Measurements from ENCODE around the gene ZNF618.

Gene ZNF618

DNA sequence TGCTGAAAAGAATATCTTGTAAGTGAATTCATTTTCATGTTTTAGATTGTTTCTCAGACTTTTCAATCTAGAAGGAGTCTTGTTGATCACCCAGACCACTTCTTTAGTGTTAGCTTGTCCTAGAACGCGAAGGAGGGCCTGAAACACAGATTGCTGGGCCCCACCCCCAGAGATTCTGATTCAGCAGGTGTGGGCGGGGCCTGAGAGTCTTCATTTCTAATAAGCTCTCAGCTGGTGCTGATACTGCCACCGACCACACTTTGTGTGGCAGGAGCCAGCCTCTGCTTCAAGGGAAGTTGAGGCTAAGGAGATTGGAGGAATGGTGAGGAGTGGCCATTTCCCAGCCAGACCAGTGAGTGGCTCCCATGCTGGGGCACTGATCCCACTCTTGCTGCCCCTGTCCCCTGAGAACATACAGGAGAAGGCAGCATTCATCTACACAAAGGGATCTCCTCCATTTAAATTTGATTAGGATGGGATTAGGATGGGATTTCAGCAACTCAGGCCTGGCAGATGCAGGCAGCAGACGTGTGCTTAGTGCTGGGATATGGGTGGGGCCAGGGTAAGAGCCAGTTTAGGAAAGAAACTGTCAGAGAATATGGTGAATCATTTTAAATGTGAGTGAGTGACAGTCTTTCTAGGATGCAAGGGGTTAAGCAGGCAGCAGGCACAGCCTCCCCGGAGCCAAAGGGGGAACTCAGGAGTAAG, 35.9 kb downstream of the ZNF618 start:
- no peak for DNase-seq (ENCODE audit: low read depth, low spot score)

- no peak for DNase-seq (ENCODE audit: low read depth, low spot score)
These were observed 36.7 kb downstream of the ZNF618 start for GRCh38 chr9:113912816-113913215.

DNA sequence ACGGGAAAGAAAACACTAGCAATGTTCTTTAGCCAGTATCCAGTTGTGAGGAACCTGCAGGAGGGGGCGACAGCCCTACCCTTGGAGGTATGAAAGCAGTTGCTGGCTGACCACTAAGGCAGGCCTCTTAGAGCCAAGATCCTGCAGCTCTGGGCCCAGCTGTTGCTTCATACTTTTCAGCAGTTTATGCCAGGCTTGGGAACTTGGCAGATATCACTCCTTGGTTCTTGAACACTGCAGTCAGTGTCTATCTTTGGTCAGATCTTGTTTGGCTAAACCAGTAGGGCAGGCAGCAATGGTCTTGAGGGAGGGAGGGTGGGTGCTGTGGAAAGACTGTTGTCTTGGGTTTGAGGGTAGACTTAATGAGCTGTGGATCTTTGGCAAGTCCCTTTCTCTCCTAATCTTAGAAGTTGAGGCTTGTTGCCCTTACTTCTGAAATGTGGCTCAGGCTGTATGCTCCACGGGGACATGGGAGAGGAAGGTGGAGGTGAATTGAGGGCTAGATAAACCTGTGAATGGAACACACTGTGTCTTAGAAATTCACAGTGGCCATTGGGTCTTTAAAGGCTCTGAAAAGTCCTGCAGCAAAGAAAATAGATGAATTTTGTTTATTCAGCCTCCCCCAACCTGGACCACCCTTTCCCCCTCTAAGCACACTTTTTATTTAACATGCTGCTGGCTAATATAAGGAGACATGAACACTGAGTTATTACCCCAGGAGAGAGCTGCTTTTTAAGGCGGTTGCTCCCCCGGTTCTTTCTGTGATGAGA, 37.5 kb downstream of the ZNF618 start:
- no peak for DNase-seq (ENCODE audit: low read depth, low spot score)

- DNase-seq (ENCODE audit: low read depth, low spot score): no peak
These were observed 38.4 kb downstream of the ZNF618 start for GRCh38 chr9:113914517-113914916.

DNA sequence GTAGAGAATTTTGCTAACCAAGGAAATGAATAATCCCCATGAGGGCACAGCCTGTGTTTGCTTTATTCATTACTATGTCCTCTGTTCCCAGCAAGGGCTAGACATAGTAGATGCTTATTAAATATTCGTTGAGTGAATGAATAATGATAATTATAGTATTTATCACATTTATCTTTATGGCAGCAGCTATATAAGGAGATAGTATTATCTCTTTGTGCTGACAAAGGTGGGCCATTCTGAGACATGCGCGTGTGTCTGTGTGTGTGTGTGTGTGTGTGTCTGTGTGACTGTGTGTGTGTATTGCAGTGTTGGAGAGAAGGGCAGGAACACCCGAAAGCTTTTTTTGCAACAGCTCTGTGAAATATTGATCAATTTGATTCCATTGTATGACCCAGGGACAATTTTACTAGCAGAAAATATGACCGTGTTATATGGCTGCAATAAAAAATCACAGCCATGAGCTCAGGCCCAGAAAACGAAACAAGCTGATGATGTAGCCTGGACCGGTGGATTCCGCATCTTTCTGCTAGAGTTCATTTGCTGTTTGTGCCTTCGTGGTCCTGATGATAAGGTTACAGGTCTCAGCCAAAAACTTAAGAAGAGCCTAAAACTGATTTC, 39.8 kb downstream of the ZNF618 start:
- DNase-seq (ENCODE audit: low read depth, low spot score): no peak

GRCh38 chr9:113916931-113917330, 40.8 kb downstream of the ZNF618 start:
- no peak for DNase-seq (ENCODE audit: low read depth, low spot score)

DNA sequence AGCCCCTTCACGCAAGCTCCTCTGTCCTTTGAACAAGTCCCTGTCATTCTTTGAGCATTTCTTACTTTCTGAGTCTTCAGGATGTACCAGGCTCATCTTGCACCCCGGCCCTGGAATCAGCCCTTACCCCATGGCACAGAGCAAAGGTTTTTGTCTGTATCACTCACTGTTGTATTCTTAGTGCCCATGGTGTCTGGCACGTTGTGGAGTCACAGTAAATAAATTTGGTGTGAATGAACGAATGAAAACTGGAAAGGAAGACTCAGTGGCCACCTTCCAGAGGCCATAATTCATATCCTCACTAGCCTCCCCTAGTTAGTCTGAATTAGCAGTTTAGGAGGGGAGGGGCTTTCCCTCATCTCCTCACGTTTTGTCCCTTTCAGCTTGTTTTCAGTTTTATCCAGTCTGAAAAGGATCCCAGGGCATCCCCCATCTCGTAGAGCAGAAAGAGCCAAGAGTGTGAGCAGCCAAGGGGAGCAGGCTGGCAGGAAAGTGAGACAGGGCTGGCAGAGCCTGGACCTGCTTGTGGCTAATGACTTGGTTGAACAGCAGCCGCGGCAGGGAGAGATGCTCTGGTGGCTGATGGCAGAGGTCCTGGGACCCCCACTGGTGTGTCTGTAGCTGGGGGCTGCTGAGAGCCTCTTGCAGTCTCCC, 42.7 kb downstream of the ZNF618 start:
- DNase-seq (ENCODE audit: low read depth, low spot score): no peak

- no peak for DNase-seq (ENCODE audit: low read depth, low spot score)
These were observed 43.3 kb downstream of the ZNF618 start for GRCh38 chr9:113919382-113919781.

DNA sequence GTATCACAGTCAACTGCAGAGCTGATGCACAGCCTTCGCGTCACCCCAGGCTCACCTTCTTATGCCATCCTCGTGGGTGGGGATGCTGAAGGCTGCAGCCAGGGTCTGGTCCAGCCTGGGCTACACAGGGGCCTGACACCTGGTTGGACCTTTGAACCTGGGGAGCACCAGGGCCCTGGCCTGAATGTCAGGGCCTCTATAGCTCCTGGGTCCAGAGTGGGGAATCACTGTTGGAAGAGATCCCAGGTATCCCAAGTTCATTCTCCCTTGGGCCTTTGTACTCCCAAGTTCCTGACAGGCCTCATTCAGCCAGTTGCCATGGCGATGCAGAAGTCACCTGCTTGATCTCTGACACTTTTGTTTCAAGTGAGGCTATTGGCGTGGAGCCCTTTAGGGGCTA, 43.8 kb downstream of the ZNF618 start:
- no peak for DNase-seq (ENCODE audit: low read depth, low spot score)

DNA sequence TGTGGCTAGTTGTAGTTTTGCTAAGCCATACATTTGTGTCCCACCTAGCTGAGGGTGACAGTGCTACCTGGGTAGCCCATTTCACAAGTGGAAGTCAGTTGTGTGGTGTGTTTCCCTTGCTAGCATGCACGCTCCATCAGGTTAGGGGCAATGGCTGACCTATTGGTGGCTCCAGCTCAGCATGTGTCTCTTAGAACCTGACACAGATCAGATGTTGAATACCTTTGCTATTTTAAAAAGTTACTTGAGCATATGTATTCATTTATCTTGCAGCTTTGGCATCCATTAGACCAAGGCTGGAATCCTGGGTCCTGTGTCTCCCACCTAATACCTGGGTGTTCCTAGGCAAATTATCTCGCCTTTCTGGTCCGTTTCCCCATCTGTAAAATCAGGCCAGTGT, 44.8 kb downstream of the ZNF618 start:
- no peak for DNase-seq (ENCODE audit: low read depth, low spot score)

GRCh38 chr9:113921396-113921925, 45.4 kb downstream of the ZNF618 start:
- no peak for DNase-seq (ENCODE audit: low read depth, low spot score)

- DNase-seq (ENCODE audit: low read depth, low spot score): no peak
These were observed 46.1 kb downstream of the ZNF618 start for GRCh38 chr9:113922160-113922559.

- no peak for DNase-seq (ENCODE audit: low read depth, low spot score)
These were observed 50.1 kb downstream of the ZNF618 start for GRCh38 chr9:113926211-113926610.

DNA sequence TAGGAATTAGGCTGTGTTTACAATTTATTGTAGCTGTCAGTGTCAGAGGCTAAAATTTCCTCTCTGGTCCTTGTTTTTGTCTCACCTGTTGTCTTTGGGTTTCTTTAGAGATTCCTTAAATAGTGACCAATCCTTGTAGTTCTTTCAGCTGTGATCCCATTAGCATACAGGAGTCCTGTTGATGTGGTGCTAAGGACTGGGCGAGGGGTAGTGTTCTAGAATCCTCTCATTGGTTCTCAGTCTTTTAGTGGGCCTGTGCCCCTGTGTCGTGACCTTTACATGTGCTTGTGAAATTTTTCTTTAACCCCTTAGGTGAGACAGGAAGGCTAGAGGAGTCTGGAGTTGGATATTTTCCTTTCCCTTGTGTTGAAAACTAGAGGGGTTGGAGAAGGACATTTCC, 51.2 kb downstream of the ZNF618 start:
- no peak for DNase-seq (ENCODE audit: low read depth, low spot score)

- DNase-seq (ENCODE audit: low read depth, low spot score): no peak
These were observed 52.2 kb downstream of the ZNF618 start for GRCh38 chr9:113928269-113928668.

DNA sequence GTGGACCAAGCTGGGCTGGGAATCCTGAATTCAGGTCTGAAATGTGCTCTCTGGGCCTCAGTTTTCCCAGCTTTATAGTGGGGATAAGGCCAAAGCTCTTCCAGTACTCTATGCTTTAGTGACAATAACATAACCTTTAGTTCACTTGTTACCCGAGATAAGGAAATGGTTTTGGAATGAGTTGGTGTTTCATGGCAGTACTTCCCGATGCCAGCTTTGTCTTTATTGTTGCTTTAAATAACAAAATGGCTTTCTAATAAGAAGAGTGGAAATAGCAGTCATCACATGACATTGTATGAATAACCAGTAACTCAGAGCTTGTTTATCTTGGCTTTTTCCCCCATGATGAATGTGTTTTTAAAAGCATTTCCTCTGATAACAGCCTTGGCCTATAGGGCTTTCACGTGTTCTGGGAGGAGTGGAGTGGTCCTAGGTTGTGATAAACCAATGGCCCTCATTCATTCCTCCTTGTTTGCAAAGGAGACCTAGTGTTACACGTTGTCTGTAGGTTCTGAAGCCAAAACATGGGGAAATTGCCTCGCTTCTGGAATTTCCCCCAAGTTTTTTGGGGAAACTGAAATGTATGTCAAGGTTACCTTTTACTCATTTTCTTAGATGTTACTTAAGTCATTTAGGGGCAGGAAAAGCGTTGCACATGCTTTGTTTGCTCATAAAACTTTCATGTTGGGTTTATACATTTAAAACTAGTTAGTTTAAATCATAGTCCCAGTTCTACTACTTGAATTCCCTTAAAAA, 53.7 kb downstream of the ZNF618 start:
- no peak for DNase-seq (ENCODE audit: low read depth, low spot score)

DNA sequence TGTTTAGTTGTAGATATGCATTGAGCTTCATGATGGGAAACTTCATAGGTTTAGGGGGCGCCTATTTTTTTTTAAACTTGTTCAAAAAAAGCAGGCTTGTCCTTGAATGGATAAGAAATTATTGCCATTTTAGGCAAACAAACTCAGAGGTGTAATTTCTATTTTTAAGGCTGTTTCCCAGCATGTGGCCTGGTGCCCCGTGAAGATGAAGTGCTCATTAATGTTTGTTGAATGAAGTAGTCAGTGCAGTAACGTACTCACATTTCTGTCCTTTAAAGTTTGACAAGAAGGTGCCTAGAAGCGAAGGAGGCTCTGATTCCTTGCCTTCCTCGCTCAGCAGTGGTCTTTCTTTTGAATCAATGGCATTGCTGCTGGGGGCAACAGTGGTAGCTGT, 54.3 kb downstream of the ZNF618 start:
- no peak for DNase-seq (ENCODE audit: low read depth, low spot score)

DNA sequence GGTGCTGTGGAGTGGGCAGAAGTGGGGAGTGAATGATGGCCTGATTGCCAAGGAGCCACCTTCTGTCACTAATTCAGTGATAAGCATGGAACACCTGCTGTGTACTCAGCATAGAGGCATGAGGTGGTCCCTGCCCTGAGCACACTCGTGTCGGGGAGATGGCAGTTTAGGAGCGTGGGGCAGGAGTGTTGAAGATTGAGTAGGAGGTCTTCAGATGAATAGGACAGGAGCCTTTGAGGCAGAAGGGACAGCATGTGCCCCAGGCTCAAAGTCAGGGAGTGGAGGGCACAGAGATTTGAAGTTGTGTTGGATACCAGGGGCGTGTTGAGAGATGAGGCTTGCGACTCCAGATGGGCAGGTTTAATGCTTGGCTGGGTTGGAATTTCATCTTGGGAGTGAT, 55.0 kb downstream of the ZNF618 start:
- DNase-seq (ENCODE audit: low read depth, low spot score): no peak

DNA sequence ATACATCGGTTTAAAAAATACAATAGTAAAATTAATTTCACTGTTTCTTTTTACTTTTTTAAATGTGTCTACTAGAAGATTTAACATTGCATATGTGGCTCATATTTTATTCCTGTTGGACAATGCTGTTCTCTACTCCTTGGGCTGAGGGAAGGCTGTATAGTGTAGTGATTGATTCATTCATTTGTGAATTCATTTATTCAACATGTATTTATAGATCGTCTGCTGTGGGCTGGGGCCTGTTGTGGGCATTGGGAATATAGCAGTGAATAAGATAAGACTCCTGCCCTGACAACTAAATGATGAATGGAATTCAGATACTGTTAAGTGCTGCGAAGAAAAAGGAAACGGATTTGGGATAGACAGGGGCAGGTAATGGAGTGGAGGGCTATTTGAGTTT, 55.7 kb downstream of the ZNF618 start:
- DNase-seq (ENCODE audit: low read depth, low spot score): no peak

GRCh38 chr9:113932906-113933584, 56.9 kb downstream of the ZNF618 start:
- DNase-seq (ENCODE audit: low read depth, low spot score): no peak

- no peak for DNase-seq (ENCODE audit: low read depth, low spot score)
These were observed 57.6 kb downstream of the ZNF618 start for GRCh38 chr9:113933671-113934070.

Measured in smooth muscle cell of the brain vasculature (primary cell).